ENCODE data around the gene ZBTB8A. TPM values are rescaled to one million over a fixed set of nuclear protein-coding genes. Genes with fewer than 3 reads are reported as not detected.

The ZBTB8A gene
- total and polyA plus RNA-seq, 2 of the 13 experiments (the other 11 are each of a cell fraction or from before 2014, with no cell fraction given) = 1.3 to 3.7 TPM

GRCh38 chr1:32580348-32581017, 41.3 kb downstream of the ZBTB8A start (continued):
- TF ChIP-seq ZFP91 (CRISPR knock-in tag; IDR thresholded peaks at IDR 0.05; ENCODE audit: borderline replicate concordance) = no peak
- no peak for TF ChIP-seq TFDP2 (CRISPR knock-in tag; IDR thresholded peaks at IDR 0.05)
- TF ChIP-seq EHMT2 (IDR thresholded peaks at IDR 0.05; ENCODE audit: borderline replicate concordance, low read depth, low read length) = no peak
- no peak for TF ChIP-seq GABPB1 (CRISPR knock-in tag; IDR thresholded peaks at IDR 0.05)
- no peak for TF ChIP-seq ZNF382 (CRISPR knock-in tag; IDR thresholded peaks at IDR 0.05; ENCODE audit: borderline replicate concordance)
- TF ChIP-seq MXD1 (CRISPR knock-in tag; IDR thresholded peaks at IDR 0.05) = no peak
- no peak for TF ChIP-seq BCLAF1 (IDR thresholded peaks at IDR 0.05)
- no peak for TF ChIP-seq MYNN (CRISPR knock-in tag; IDR thresholded peaks at IDR 0.05; ENCODE audit: low read depth)
- TF ChIP-seq ZSCAN9 (CRISPR knock-in tag; IDR thresholded peaks at IDR 0.05; ENCODE audit: borderline replicate concordance) = no peak
- TF ChIP-seq RARA (CRISPR knock-in tag; IDR thresholded peaks at IDR 0.05) = no peak

Measured in HepG2 (cell line).